ENCODE data around the gene CDSN. TPM values are rescaled to one million over a fixed set of nuclear protein-coding genes. Genes with fewer than 3 reads are reported as not detected.
A peak's percentile ranks its signal among the peaks of the same experiment; 100 is the strongest.

The CDSN gene
- total RNA-seq, 6 experiments from 2014 or later, result not detected

DNA sequence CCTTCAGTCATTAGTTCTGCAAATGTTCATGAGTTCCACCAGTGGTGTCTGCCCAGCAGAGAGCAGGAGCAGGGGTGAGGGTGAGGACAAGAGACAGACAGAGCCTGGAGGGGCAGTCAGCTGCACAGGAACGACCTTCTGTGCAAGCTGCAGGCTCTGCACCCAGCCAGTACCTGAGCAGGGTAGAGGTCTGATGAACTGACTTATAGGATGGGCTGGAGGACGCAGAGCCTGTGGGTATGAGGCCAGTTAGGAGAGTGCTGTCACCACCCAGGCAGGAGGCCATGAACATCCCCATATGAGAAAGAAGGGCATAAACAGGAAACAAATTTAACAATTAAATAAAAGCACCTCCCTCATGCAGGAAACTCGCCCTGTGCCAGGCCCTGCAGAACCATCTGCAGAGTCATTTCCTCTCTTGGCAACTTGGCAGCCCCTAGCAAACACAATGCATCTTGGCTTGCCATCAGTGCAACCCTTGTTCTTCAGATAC, 25.8 kb downstream of the CDSN start:
- Histone ChIP-seq H3K4me1 (no peaks in the 10 kb centered on the region), H3K9me3 (no peaks in the 10 kb centered on the region), H3K36me3 (no peaks in the 10 kb centered on the region), H3K27ac (no peak overlapping the region), H3K4me3 (no peak overlapping the region), H3K27me3 (no peaks in the 10 kb centered on the region)
- 29% methylated on average over 1 of the region's 3 CpGs for WGBS (ENCODE audit: insufficient coverage, low coverage, low lambda C conversion rate, missing lambda C conversion rate)
- no peak for TF ChIP-seq POLR2A (IDR thresholded peaks at IDR 0.05)
- TF ChIP-seq, protein P1, sequence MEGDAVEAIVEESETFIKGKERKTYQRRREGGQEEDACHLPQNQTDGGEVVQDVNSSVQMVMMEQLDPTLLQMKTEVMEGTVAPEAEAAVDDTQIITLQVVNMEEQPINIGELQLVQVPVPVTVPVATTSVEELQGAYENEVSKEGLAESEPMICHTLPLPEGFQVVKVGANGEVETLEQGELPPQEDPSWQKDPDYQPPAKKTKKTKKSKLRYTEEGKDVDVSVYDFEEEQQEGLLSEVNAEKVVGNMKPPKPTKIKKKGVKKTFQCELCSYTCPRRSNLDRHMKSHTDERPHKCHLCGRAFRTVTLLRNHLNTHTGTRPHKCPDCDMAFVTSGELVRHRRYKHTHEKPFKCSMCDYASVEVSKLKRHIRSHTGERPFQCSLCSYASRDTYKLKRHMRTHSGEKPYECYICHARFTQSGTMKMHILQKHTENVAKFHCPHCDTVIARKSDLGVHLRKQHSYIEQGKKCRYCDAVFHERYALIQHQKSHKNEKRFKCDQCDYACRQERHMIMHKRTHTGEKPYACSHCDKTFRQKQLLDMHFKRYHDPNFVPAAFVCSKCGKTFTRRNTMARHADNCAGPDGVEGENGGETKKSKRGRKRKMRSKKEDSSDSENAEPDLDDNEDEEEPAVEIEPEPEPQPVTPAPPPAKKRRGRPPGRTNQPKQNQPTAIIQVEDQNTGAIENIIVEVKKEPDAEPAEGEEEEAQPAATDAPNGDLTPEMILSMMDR (IDR thresholded peaks at IDR 0.05), result no peak
- no peak for DNase-seq
- ATAC-seq, result peak in 2 of 4 donors; percentile 20
- intact Hi-C loops (cut with DNase I), result no loop called here

DNA sequence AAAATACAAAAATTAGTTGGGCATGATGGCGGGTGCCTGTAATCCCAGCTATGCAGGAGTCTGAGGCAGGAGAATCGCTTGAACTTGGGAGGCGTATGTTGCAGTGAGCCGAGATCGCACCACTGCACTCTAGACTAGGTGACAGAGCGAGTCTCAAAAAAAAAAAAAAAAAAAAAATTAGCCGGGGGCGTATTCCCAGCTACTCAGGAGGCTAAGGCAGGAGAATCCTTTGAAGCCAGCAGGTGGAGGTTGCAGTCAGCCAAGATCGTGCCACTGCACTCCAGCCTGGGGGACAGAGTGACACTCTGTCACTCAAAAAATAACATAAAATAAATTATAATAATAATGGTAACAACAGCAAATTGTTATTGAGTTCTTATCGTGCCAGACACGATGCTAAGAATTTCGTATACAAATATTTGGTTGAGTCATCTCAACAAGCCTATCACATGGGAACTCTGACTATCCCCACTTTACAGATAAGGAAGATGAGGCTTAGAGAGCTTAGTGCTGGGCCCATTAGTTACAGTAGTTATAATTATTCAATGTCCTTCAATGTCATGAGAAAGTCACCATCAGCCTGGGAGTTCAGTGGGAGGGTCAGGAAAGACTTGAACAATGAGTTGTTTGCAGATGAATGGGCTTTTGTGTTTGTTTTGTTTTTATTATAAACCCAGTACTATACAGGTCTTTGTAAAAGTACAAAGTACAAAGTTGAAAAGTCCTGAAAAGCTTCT, 27.3 kb downstream of the CDSN start:
- Histone ChIP-seq H3K27me3 (no peaks in the 10 kb centered on the region), H3K4me1 (no peaks in the 10 kb centered on the region), H3K9me3 (no peaks in the 10 kb centered on the region), H3K27ac (no peak overlapping the region), H3K36me3 (no peaks in the 10 kb centered on the region), H3K4me3 (no peak overlapping the region)
- DNase-seq (no peak), ATAC-seq (no peak)
- intact Hi-C loops (cut with DNase I), result no loop called here
- no peak for TF ChIP-seq POLR2A (IDR thresholded peaks at IDR 0.05)
- TF ChIP-seq, protein P1 (IDR thresholded peaks at IDR 0.05), result no peak
- 55% methylated on average over 7 of the region's 12 CpGs for WGBS (ENCODE audit: insufficient coverage, low coverage, low lambda C conversion rate, missing lambda C conversion rate)

DNA sequence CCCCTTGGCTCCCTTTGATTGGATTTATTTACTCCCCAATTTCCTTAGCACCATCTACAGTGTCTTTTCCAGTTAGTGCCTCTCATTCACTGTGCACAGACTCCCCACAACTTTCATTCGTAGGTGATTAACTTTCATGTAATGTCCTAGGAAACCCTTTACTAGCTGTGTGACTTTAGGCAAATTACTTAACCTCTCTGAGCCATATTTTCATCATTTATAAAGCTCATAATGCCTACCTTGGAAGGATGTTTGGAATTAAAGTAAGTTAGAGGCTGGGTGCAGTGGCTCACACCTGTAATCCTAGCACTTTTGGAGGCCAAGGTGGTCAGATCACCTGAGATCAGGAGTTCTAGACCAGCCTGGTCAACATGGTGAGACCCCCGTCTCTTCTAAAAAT, 28.0 kb downstream of the CDSN start:
- Histone ChIP-seq H3K36me3 (no peaks in the 10 kb centered on the region), H3K4me1 (peaks cover 0 to 3% (median 0%) of the 10 kb centered on the region in 4 donors), H3K27me3 (no peaks in the 10 kb centered on the region), H3K9me3 (no peaks in the 10 kb centered on the region), H3K4me3 (no peak overlapping the region), H3K27ac (no peak overlapping the region)
- no peak for ATAC-seq
- TF ChIP-seq, protein P1 (IDR thresholded peaks at IDR 0.05), result no peak
- no peak for TF ChIP-seq POLR2A (IDR thresholded peaks at IDR 0.05)
- no peak for DNase-seq
- WGBS (ENCODE audit: insufficient coverage, low coverage, low lambda C conversion rate, missing lambda C conversion rate), result 65% methylated on average over 1 of the region's 2 CpGs
- intact Hi-C loops (cut with DNase I), result no loop called here

DNA sequence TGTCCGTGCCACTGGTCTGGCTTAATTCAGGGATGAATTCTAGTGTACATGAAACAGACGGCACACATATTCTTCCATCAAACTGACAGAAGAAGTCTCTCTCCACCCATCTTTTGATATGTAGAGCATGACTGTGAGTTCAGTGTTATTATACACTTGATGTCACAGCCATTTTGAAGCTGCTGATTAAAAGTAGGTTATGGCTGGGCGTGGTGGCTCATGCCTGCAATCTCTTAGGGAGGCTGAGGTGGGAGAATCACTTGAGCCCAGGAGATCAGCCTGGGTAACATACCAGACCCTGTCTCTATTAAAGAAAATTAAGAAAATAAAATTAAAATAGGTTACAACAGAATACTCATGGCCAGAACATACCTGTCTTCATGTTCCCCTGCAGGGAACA, 28.6 kb downstream of the CDSN start:
- Histone ChIP-seq H3K27ac (no peak overlapping the region), H3K4me3 (no peak overlapping the region), H3K27me3 (no peaks in the 10 kb centered on the region), H3K9me3 (no peaks in the 10 kb centered on the region), H3K36me3 (no peaks in the 10 kb centered on the region), H3K4me1 (peaks cover 0 to 4% (median 0%) of the 10 kb centered on the region in 4 donors)
- ATAC-seq, result no peak
- intact Hi-C loops (cut with DNase I), result no loop called here
- TF ChIP-seq POLR2A (IDR thresholded peaks at IDR 0.05), result no peak
- TF ChIP-seq, protein P1 (IDR thresholded peaks at IDR 0.05), result no peak
- DNase-seq, result no peak
- 45% methylated on average over 3 of the region's 3 CpGs for WGBS (ENCODE audit: insufficient coverage, low coverage, low lambda C conversion rate, missing lambda C conversion rate)
